ENCODE measurements around the gene NPTXR.

DNA sequence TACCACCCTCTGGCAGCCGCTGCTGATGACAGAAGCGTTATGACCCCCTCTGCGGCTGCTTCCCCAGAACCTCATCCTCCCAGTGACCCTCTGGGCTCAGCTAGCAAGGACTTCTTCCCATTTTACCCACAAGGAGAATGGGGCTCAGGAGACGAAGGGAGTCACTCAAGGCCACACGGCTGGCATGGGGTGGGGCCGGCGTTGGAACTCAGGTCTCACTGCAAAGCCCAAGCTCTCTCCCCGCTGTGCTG is 71.3 kb downstream of the NPTXR start:
- TF ChIP-seq, protein P1, sequence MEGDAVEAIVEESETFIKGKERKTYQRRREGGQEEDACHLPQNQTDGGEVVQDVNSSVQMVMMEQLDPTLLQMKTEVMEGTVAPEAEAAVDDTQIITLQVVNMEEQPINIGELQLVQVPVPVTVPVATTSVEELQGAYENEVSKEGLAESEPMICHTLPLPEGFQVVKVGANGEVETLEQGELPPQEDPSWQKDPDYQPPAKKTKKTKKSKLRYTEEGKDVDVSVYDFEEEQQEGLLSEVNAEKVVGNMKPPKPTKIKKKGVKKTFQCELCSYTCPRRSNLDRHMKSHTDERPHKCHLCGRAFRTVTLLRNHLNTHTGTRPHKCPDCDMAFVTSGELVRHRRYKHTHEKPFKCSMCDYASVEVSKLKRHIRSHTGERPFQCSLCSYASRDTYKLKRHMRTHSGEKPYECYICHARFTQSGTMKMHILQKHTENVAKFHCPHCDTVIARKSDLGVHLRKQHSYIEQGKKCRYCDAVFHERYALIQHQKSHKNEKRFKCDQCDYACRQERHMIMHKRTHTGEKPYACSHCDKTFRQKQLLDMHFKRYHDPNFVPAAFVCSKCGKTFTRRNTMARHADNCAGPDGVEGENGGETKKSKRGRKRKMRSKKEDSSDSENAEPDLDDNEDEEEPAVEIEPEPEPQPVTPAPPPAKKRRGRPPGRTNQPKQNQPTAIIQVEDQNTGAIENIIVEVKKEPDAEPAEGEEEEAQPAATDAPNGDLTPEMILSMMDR (IDR thresholded peaks at IDR 0.05; ENCODE audit: low read length) = no peak
- no peak for TF ChIP-seq EZH2 (IDR thresholded peaks at IDR 0.05; ENCODE audit: borderline replicate concordance, low read length)
